Lower leg skin (tissue), 4 donors: ENCODE results near the gene CLTCL1. TPM values are rescaled to one million over a fixed set of nuclear protein-coding genes. Genes with fewer than 3 reads are reported as not detected.
"Not testable (repeated sequence)": the region's sequence is repeated elsewhere in the genome, so short reads cannot be mapped to it uniquely, and the experiment has no call there.

Experiments
- DNase-seq, 2 donors: peaks; one replicate each; pipeline ENCODE4 v3.0.0-alpha.2; 2019; ENCODE audit warnings: low spot score in 2 of 2
- H3K4me3 ChIP-seq: fragments of 200-600 bp; sonication (generic); 2 replicates; pipeline ENCODE4 v1.5.1; 2017; ENCODE audit warnings: mild to moderate bottlenecking, low read depth; ENCODE audit not compliant: poor library complexity, severe bottlenecking
- CTCF ChIP-seq, 3 donors: fragments of 450-650 bp; IDR thresholded peaks; one replicate each; pipeline ENCODE4 v1.5.1; 2016; ENCODE audit warnings: antibody characterized with exemption in 3 of 3, mild to moderate bottlenecking in 3 of 3, moderate library complexity in 2 of 3
- POLR2A ChIP-seq, 2 donors: fragments of 450-650 bp; IDR thresholded peaks; one replicate each; pipeline ENCODE4 v1.6.1; 2016 to 2017; ENCODE audit warnings: antibody characterized with exemption in 2 of 2, mild to moderate bottlenecking in 1 of 2, moderate library complexity in 1 of 2
- WGBS, 2 donors: methylation state at CpG; one replicate each; pipeline ENCODE4 v1.1.5; 2018; 5-methylcytosine and 5-hydroxymethylcytosine counted together
- intact Hi-C: fragments of 100-400 bp; cut with DNase I; formaldehyde crosslinking; loops from one replicate; pipeline ENCODE4 v1.15.0; 2023; ENCODE audit warnings: low total_unique reads
- total RNA-seq, 4 donors: library from RNA; depleted of rRNA; stranded (reverse); fragments of >200 nt; gene quantifications; one replicate each; pipeline ENCODE4 v1.1.0, GENCODE V29; 2016

Gene CLTCL1
- total RNA-seq, 4 donors from 2014 or later: 4.0 to 9.6 (median 7.6) TPM

- 65 to 77% methylated on average over 17 of the region's 17 CpGs for WGBS, 2 donors
- intact Hi-C loops: no loop called here
- TF ChIP-seq CTCF (IDR thresholded peaks at IDR 0.05): no peak
- no peak for TF ChIP-seq POLR2A (IDR thresholded peaks at IDR 0.05)
- no peak overlapping the region for H3K4me3 ChIP-seq
- DNase-seq: no peak
These were observed 123.2 kb downstream of the CLTCL1 start for GRCh38 chr22:19168088-19168890.

- TF ChIP-seq CTCF (IDR thresholded peaks at IDR 0.05) (no peak), POLR2A (IDR thresholded peaks at IDR 0.05) (no peak)
- intact Hi-C loops: no loop called here
- DNase-seq: no peak
- H3K4me3 ChIP-seq: no peak overlapping the region
- 59 to 71% methylated on average over 13 of the region's 13 CpGs for WGBS, 2 donors
These were observed 124.2 kb downstream of the CLTCL1 start for GRCh38 chr22:19167106-19167869.

- TF ChIP-seq POLR2A (IDR thresholded peaks at IDR 0.05): no peak
- no peak for TF ChIP-seq CTCF (IDR thresholded peaks at IDR 0.05)
- intact Hi-C loops: no loop called here
- WGBS, 2 donors: 78 to 83% methylated on average over 8 of the region's 8 CpGs
These were observed 125.1 kb downstream of the CLTCL1 start for GRCh38 chr22:19166421-19166820.

GRCh38 chr22:19164425-19164824 lies 127.1 kb downstream of the CLTCL1 start:
- DNase-seq: no peak
- TF ChIP-seq POLR2A (IDR thresholded peaks at IDR 0.05): no peak
- TF ChIP-seq CTCF (IDR thresholded peaks at IDR 0.05): no peak
- no peak overlapping the region for H3K4me3 ChIP-seq
- intact Hi-C loops: no loop called here
- WGBS, 2 donors: 95 to 96% methylated on average over 6 of the region's 6 CpGs

More at GRCh38 chr22:19166421-19166820, 125.1 kb downstream of the CLTCL1 start:
- DNase-seq: no peak
- no peak overlapping the region for H3K4me3 ChIP-seq

- intact Hi-C loops, H3K4me3 ChIP-seq, DNase-seq: not testable (repeated sequence)
- WGBS, 2 donors: 87 to 90% methylated on average over 11 of the region's 11 CpGs
These were observed 132.9 kb downstream of the CLTCL1 start for GRCh38 chr22:19158649-19159048.

GRCh38 chr22:19156109-19156508 lies 135.4 kb downstream of the CLTCL1 start:
- intact Hi-C loops: not testable (repeated sequence)

More at GRCh38 chr22:19156109-19156508, 135.4 kb downstream of the CLTCL1 start:
- not testable (repeated sequence) for DNase-seq, H3K4me3 ChIP-seq
- 69 to 71% methylated on average over 9 of the region's 9 CpGs for WGBS, 2 donors
